Fibroblast of villous mesenchyme (primary cell): ENCODE measurements around the gene ABL2. TPM values are rescaled to one million over a fixed set of nuclear protein-coding genes. Genes with fewer than 3 reads are reported as not detected.

ENCODE experiments used
- DNase-seq: peaks from one replicate; pipeline ENCODE4 v3.0.0-alpha.2; 2010; ENCODE audit warnings: low read depth
- H3K4me3 ChIP-seq: 2 replicates; pipeline ENCODE4 v1.5.1; 2011; ENCODE audit warnings: low read depth, mild to moderate bottlenecking, low read length
- total RNA-seq: library from RNA; depleted of rRNA; stranded (reverse); fragments of >200 nt; gene quantifications from 2 replicates; pipeline ENCODE4 v1.2.3, GENCODE V29; 2012
- TF ChIP-seq, protein P1 (sequence below): IDR thresholded peaks from 2 replicates; pipeline ENCODE4 v1.5.1; 2012; ENCODE audit warnings: low read depth, mild to moderate bottlenecking, low read length; ENCODE audit not compliant: insufficient read depth

ABL2 gene
- total RNA-seq, 1 donor = 66.9 TPM

DNA sequence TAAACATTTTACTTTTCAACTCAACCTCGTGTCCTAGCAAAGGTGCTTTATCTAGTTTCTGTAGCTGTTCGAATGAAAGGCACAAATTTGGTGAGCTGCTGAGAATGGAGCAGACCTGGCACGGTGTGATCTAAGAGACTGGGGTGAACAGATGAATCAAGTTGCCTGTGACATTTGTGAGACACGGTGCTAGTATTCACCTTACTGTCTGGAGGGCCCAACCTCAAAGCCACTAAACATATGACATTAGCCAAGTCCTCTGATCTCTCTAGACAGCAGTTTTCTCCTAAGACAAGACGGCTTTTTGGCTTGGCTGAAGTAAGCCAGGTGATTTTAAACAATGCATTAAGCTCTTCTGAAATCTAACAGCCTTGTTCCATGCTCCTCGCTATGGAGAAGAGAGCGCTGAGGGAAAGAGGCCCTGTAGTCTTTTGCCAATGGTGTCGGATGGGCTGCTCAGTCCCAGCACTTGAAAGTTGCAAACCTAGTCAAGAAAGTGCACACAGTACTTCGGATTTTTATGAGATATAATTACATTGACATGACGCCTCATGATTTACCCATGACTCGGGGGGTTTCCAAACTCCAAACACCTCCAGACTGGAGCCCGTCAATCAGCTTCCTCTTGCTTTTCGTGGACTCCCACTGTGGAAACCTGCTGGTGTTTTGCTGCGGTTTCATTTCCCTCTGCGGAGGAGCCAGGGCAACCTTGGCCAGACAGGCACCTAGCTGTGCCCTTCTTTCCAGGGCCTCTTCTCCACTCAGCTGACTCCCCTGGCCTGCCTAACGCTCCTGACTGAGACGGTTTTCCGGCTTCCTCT is 148.4 kb downstream of the ABL2 start:
- H3K4me3 ChIP-seq = peak overlapping the region; percentile 81
- no peak for DNase-seq
- TF ChIP-seq, protein P1, sequence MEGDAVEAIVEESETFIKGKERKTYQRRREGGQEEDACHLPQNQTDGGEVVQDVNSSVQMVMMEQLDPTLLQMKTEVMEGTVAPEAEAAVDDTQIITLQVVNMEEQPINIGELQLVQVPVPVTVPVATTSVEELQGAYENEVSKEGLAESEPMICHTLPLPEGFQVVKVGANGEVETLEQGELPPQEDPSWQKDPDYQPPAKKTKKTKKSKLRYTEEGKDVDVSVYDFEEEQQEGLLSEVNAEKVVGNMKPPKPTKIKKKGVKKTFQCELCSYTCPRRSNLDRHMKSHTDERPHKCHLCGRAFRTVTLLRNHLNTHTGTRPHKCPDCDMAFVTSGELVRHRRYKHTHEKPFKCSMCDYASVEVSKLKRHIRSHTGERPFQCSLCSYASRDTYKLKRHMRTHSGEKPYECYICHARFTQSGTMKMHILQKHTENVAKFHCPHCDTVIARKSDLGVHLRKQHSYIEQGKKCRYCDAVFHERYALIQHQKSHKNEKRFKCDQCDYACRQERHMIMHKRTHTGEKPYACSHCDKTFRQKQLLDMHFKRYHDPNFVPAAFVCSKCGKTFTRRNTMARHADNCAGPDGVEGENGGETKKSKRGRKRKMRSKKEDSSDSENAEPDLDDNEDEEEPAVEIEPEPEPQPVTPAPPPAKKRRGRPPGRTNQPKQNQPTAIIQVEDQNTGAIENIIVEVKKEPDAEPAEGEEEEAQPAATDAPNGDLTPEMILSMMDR = no peak

DNA sequence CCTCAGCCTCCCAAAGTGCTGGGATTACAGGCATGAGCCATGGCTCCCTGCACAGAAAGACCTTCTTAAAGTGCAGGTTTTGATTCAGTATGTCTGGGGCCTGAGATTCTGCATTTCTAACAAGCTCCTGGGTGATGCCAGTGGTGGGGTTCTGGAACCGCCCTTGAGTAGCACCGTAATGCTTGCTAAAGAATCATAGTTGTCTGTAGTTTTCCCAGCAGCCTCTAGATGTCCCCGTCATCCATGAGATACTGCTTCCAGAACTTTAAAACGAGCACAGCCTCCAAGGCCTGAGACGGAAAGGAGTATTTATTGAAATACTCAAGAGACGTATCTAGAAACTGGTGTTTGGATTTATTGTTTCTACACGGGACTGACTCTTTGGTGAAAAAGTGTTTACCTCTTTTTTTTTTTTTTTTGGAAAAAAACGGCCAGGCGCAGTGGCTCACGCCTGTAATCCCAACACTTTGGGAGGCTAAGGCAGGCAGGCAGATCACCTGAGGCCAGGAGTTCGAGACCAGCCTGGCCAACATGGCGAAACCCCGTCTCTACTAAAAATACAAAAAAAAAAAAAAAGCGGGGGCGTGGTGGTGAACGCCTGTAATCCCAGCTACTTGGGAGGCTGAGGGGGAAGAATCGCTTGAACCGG is 150.2 kb downstream of the ABL2 start:
- H3K4me3 ChIP-seq = no peak overlapping the region
- TF ChIP-seq, protein P1 = peak; percentile 76
- peak; percentile 82 for DNase-seq

DNA sequence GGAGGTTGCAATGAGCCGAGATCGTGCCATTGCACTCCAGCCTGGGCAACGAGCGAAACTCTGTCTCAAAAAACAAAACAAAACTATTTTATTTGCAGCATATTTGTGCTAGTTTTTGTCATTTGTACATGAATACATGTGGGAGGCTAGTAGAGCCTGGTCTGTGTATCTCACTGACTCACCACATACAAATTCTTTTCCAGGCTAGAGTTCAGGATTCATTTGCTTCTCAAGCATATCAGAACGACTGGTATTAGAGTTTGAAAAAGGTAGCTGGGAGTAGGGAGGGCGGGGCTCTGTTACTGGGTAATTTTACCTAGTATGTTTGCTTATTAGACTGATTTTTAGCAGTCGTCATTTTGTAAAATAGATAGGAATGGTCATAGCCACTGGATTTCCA is 152.1 kb downstream of the ABL2 start:
- no peak overlapping the region for H3K4me3 ChIP-seq
- TF ChIP-seq, protein P1 = no peak
- peak; percentile 65 for DNase-seq

DNA sequence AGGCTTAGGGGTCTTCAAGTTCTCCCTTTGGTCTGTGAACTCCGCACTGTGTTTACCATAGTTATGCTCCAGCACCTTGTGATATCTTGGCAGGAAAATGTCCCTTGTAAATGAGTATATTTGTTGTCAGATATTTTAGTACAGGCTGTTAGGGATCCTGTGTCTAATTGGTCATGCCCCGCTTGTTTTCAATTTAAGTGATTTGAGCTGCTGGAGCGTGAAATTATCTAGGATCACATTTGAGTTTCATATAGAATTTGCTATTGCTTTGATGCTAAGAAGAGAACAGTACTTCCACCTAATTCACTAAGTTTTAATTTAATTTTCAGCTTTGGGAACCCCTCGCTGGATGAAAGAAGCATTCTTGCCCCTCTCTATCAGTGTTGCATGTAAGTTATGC is 163.0 kb downstream of the ABL2 start:
- no peak for DNase-seq
- H3K4me3 ChIP-seq = no peak overlapping the region
- TF ChIP-seq, protein P1 = no peak

DNA sequence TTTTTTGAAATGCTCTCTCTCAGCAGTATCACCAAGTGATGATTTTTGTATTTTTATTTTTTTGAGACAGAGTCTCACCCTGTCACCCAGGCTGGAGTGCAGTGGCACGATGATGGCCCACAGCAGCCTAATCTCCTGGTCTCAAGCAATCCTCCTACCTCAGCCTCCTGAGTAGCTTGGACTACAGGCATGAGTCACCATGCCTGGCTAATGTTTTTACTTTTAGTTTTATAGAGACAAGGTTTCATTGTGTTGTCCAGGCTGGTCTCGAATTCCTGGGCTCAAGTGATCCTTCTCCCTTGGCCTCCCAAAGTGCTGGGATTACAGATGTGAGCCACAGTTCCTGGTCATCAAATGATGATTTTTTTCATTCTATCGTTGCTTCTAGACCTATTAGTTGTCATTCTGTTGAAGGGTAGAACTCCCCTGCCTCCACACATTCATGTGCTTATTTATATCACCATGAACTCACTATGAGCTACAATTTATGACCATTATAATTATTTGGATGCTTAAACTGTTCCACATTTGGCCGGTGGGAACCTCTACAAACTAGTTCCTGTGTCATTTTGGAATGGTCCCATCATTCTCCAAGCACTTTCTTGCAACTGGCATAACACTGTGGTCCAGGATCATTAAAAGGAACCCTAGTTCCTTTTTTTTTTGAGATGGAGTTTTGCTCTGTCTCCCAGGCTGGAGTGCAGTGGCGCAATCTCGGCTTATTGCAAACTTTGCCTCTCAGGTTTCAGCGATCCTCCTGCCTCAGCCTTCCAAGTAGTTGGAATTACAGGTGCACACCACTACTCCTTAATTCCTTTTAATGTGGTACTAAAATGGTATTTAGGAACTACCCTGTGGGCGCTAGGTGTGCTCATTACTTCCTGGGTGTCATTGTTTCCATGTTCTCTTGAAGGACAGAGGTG is 167.9 kb downstream of the ABL2 start:
- TF ChIP-seq, protein P1 = no peak
- H3K4me3 ChIP-seq = no peak overlapping the region
- no peak for DNase-seq
